Colon (tissue), 2 donors: Measurements from ENCODE around the gene MICAL1.
A peak's percentile ranks its signal among the peaks of the same experiment; 100 is the strongest.

Experiments used
- FAIRE-seq: peaks from 2 replicates; lab custom pipeline; 2012; peaks lifted over from hg19 to GRCh38; lab: Jason Lieb, UNC
- donor health status: control.
- donor health status: control.

Gene MICAL1, protein sequence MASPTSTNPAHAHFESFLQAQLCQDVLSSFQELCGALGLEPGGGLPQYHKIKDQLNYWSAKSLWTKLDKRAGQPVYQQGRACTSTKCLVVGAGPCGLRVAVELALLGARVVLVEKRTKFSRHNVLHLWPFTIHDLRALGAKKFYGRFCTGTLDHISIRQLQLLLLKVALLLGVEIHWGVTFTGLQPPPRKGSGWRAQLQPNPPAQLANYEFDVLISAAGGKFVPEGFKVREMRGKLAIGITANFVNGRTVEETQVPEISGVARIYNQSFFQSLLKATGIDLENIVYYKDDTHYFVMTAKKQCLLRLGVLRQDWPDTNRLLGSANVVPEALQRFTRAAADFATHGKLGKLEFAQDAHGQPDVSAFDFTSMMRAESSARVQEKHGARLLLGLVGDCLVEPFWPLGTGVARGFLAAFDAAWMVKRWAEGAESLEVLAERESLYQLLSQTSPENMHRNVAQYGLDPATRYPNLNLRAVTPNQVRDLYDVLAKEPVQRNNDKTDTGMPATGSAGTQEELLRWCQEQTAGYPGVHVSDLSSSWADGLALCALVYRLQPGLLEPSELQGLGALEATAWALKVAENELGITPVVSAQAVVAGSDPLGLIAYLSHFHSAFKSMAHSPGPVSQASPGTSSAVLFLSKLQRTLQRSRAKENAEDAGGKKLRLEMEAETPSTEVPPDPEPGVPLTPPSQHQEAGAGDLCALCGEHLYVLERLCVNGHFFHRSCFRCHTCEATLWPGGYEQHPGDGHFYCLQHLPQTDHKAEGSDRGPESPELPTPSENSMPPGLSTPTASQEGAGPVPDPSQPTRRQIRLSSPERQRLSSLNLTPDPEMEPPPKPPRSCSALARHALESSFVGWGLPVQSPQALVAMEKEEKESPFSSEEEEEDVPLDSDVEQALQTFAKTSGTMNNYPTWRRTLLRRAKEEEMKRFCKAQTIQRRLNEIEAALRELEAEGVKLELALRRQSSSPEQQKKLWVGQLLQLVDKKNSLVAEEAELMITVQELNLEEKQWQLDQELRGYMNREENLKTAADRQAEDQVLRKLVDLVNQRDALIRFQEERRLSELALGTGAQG

DNA sequence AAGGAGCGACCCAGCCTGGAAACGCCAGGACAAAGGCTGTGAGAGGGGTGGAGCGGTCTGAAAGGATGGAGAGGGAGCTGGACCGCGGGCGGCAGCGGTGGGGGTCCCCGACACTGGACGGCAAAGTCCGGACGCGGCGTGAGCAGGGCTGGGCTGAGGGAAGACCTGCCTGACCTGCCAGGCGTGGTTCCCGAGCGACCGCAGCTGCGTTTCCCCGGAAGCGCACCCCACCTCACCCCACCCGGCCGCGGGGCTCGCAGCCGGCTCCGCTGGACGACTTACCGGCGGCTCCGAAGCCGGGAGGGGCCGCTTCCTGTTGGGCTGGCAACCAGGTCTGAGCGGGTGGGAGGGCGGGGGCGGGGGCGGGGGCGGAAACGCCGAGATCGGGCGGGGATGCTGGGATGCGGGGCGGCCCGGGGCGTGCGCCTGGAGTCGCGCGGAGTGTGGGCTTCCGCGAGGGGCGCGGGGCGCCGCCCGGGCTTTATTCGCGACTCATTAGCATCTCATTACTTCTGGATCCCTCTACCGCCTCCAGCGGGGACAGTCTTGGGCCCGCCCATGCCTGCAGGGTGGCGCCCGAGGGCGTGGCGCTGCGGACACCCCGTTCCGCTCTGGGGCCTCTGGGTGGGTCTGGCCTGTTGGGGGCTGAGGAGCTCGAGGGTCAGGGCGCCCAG lies at the start of gene MICAL1:
MICAL1 (minus strand) TSS at position 336 of the 674 bp plus-strand sequence. CDS start 1,576 bp downstream, outside the sequence.
- no peak for FAIRE-seq

DNA sequence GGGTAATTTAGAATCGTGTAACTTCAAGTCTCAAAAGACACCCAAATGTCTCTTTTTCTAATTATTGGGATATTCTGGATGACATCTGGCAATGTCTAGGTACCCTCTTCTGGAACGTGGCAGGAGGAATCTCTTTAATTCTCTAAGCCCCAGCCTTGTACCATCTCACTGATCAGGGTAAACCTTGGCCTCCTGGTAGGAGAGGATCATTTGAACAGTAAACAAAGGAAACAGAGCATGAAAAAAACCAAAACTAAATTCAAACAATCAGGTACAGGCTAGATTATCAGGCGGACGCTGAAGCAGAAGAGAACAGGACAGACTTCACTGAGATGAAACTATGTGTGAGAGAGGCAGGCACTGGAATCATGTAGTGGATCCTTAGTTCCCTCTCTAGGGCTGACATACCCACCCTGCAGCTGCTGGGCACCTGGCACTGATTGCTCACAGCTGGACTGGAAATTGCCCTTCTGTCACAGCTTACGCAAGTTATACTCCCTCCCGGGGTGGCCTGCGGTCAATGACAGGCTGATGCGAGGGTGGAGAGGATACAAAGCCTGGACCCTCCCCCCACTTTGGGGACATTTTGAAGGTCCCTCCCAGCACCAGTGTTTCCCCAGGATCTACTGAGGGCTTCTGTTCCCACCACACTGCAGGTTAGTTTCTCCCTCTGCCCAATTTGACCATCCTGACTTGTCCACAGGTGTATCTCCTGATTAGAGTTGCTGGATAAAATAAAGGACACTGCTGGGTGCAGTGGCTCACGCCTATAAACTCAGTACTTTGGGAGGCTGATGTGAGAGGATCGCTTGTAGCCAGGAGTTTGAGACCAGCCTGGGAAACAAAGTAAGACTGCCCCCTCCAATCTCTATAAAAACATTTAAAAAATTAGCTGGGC lies 48.0 kb upstream of the MICAL1 start:
- no peak for FAIRE-seq

DNA sequence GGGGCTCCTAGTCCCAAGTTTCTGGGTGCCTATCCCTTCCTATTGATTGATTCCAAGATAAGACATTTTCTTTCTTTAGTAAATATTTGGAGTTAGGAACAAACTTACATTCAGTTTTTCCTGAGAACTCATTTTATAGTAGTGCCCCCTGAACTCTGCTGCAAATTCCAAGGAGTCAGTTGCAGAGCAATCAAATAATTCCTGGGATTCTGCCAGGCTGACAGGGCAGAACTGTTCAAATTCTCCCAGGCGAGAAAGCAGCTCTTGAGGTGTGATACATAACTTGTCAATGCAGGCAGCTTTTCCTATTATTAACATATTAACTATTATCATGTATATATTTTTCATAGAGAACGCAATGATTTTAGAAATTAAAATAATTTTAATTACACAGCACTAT lies 43.4 kb upstream of the MICAL1 start:
- FAIRE-seq = no peak

DNA sequence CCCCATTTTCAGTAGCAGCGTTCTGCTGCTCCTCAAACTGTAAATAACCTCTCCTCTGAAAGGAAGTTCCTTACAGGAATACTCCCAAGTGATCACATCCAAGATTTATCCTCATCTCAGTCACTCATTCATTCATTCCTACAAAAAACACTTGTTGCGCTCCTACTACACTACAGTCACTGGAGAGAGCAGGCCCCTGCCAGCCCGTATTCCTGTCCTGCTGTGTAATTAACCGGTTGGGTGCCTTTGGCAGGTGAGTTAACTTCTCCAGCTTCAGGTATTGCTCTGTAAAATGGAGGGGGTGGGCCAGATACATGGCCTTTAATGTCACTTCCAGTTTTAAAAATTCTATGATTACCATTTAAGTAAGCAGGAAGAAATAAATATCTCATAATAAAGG lies 42.5 kb upstream of the MICAL1 start:
- FAIRE-seq = no peak

DNA sequence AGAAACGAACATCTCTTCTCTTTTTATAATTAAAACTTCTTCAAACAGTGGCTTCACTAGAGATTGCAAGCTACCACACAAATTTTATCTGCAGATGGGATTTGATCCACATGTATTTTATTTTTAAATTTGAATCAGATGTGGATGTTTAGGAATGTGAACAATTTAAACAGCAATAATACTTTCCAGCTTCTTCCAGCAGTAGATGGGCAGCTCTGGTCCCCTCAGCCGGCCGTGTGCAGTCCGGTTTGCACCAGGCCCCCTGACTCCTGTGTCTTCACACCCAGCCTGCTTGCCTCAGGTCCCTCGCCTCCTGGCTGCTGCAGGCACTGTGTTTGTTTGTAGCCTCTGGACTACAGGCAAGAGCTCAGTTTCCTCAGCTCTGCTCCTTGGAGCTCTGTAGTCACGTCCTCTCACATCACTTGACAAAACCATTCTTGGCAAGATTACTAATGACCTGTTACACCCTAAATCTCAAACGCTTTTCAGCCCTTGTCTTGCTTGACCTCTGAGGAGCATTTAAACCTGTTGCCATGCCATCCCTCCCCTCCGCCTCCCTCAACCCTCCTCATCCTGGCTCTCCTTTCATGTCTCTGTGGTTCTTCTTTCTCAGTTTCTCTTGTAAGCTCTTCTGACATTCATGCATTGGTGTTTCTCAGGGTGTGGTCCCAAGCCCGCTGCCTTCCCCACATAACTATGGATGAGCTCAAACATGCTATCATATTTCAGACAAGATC lies 40.6 kb upstream of the MICAL1 start:
- no peak for FAIRE-seq

DNA sequence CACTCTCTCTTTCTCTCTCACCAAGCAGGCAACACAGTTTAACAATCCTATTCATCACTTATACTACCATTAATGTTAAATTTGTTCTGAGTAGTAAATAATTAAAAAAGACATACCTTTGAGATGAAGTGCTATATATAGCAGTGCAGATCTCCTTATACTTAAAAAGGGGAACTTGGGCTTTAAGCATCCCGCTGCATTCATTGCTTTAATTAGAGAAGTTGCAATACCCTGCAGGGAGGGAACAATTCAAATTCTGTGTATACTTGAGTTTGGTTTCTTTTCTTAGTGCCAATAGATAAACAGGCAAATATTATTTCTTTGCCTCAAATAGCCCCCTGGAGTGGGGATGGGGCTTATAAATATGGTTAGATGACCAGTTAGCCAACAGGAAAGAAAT lies 38.3 kb upstream of the MICAL1 start:
- FAIRE-seq = no peak

DNA sequence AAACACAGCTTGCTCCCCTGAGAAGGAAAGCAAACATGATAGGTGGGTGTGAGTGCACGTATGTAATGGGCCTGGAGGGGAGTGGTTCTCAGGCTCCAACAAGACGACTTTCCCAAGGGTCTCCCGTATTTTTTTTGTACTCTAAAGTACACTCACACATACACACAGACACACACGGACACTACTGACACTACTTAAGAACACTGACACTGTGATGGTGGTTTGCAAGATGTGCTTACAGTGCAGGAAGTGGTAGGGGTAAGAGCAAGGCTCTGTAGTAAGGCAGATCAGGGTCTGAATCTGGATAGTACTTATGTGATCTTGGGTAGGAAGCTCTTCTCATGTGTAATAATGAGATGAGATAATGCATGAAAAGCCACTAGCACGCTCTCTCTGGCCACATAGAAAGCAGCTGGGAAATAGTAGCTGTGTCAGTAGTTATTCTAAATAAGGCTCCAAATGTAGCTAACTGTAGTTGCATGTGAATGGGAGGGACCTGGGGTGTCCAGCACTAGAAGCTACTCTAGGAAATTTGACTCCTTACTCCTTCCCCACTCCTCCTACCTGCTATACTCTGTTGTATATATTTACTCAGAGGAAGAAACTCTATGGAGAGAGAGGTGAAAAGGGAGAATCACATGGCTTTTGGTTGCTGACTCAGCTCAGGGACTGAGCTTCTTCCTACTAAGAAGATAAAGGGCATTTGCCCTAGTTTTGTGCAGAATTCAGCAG lies 35.8 kb upstream of the MICAL1 start:
- FAIRE-seq = no peak

DNA sequence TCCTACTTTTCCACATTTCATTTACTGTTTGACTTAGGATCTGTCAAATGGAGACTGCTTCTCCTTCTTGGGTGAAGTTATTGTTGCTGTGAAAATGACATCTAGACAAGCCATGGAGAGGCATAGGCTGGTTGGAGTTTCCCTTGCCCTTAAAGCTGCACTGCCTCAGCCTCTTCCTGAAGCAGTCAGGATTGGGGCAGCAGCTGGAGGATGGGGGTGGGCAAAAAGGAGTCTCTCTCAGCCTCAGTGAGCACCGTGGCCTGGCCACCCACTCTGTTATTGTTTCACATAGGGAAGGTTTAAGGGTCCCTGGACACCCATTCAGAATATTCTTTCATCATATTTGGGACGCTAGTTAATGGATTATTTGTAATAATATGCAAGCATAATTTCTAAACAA lies 35.1 kb upstream of the MICAL1 start:
- no peak for FAIRE-seq

DNA sequence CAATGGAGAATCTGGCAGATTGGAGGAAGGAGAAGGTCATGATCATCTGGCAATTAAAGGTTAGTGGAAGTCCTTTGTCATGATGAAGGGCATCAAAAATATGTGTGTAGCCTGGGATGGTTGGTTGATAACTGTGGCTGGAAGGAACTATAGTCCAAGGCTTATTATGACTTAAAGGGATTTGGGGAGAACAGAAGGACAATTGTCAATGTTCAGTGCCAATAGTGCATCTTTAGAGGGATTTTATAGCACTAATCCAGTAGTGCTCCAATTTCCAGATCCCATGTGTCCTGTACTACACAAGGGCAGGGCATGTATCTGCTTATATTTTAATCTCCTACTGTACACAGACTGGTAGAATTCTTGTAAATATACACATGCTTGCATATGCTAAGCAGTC lies 32.4 kb upstream of the MICAL1 start:
- no peak for FAIRE-seq

DNA sequence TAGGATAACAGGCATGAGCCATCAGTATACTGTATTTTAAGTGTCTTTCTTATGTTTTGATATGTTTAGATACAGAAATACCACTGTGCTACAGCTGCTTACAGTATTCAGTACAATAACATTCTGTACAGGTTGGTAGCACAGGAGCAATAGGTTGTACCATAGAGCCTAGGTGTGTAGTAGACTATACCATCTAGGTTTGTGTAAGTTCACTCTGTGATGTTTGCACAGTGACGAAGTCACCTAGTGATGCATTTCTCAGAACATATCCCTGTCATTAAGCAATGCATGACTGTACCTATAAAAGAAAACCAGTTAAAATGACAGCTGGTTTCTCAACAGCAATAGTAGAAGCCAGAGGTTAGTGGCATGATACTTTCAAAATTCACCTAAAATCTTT lies 30.5 kb upstream of the MICAL1 start:
- peak; percentile 60 for FAIRE-seq

DNA sequence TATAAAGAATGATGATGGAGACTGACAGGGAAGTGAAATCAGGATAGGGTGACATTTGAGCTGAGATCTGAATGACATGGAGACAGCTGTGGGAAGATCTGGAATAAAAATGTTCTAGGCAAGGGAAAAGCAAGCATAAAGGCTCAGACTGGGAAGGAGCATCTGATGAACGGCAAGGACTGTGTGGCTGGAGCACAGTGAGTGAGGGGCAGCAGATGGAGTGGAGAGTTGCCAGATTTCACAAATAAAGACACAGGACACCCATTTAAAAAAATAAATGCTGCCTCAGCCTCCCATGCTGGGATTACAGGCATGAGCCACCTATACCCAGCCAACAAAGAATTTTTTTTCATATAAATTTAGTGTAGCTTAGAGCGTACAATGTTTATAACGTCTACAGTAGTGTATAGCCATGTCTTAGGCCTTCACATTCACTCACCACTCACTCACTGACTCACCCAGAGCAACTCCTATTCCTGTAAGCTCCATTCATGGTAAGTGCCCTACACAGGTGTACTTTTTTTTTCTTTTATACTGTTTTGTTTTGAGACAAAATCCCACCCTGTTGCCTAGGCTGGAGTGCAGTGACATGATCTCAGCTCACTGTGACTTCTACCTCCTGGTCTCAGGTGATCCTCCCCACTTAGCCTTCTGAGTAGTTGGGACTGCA lies 29.8 kb upstream of the MICAL1 start:
- no peak for FAIRE-seq

DNA sequence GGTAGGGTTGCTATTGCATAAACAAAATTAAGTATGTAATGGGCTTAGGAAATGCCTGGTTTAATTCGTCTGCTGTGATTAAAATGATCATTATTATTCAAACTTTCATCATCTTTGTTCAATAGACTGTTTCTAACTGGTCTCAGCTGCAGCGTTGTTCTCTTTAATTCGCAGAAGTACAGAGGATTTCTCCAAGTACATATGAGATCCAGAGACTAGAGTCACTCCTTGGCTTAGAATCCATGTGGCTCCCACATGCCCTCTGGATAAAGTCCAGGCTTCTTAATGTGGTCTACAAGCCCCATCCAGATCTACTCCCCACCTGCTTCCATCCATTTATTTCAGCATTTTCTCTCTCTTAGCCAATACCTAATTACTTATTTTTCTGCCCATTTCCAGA lies 28.6 kb upstream of the MICAL1 start:
- FAIRE-seq = no peak

DNA sequence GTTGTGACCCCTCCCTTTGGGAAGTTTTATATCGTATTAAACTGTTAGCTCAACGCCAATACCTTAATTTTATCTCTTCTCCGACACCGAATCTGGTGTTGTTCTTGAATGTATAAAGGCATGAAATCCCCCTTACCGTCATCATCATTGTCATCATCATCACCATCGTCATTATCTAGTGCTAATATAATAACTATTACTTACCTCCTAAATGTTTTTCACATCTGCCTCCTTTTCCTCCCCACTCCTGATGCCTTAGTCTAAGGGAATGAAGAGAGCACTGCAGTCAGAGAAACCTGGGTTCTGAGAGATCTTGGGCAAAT lies 28.1 kb upstream of the MICAL1 start:
- FAIRE-seq = no peak

DNA sequence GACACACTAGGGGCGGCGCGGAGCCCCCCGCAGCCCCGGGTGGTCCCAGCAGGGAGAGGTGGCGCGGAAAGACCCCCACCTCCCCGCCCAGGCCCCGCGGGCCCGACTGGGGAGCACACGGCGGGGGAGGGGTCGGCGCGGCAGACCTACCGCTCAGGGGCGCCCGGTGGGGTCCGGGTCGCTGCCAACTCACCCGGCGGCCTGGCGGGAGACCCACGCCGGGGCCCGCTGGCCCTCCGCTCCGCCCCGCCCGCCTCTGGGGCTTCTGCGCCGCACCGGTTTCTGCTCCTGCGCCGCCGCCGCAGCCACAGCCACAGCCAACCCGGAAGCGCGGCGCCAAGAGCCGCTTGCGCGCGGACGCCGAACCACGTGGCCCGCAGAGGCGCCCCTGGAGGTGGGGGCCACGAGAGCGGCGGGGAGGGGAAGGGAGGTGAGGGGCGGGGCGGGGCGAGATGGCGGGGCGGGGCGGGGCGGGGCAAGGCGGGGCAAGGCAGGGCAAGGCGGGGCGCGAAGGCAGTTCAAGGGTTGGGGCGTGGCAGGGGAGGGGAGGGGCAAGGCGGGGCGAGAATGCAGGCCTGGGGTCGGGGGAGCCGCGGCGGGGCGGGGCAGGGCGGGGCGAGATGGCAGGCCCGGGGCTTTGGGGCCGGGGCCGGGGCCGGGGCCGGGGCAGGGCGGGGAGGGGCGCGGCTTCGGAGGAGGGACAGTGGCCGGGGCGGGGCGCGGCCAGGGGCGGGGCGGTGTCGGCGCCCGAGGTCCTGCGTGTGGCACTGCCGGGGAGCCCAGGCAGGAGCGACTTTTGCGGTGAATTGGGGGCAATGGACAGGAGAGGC lies 27.5 kb upstream of the MICAL1 start, which contains the start of gene ZBTB24:
ZBTB24 (minus strand) TSS at position 315 of the 830 bp plus-strand sequence. CDS start 1,193 bp downstream, outside the sequence.
- FAIRE-seq = no peak

DNA sequence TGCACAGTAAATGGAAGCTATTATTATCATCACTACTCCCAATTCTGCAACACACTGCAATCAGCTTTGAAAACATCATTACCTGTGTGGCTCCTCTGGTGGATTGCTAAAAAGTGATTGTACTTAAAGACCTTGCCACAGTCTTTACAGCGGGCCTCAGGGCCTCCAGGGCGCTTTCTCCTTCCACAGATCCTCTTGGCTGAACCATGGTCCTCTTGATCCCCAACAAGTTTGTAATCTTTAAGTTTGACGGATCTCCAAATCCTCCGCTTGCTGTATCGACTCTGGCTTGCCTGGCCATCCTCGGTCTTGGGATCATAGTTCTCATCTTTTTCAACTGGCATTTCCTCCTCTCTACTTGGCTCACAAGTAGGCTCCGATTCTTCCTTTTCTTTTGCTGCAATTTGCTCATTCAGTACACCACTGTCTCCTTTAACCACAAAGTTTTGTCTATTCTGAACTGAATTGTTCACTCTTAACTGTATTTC lies 25.5 kb upstream of the MICAL1 start:
- FAIRE-seq = no peak

DNA sequence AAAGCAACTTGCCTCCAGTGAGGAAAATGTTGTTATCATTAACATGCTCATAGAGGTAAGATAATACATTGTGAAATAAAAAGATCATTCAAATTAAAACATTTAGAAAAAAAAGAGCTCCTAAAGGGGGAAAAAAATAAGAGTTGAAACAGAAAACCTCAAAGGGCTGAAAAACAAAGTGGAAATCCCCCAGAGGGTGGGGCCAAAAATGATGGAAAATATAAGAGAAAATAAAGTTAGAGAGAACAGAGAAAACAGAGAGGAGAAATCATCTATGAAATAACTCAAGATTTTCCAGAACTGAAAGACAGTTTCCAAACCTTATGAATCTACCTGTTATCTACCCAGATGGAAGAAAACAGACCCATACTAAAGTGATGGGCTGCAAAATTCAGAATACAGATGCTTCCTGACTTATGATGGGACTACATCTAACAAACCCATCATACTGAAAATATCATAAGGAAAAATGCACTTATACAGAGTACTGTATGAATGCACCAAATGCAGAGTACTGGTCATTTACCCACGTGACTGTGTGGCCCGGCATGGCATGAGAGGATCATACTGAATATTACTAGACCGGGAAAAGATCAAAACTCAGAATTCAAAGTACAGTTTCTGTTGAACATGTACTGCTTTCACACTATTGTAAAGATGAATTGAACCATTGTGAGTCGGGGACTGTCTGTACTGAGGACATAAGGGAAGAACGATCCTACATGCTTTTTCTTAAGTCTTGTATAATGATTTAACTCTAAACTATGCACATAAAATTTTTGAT lies 23.5 kb upstream of the MICAL1 start:
- no peak for FAIRE-seq

DNA sequence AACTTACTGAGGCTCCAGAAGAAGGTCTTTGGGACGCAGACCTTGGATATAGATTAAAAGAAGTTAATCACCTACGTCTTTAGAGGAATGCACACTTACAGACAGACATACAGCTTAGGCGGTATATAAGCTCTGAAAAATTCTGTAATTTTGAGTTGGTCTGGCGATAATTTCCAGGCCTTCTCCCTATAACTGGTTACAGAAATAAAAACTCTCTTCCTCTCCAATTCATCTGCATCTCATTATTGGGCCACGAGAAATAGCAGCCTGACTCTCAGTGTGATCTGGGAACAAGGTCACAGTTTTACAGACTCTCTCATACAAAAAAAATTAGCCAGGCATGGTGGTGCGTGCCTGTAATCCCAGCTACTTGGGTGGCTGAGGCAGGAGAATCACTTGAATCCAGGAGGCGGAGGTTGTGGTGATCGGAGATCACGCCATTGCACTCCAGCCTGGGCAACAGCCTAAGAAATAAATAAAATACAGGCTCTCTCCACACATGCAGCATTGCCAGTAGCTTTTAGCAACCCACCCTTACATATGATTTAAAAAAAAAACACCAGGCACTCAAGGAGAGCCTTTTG lies 22.7 kb upstream of the MICAL1 start:
- FAIRE-seq = no peak
